ENCODE data around the gene ZCCHC7.
A peak's percentile ranks its signal among the peaks of the same experiment; 100 is the strongest.
"Not testable (repeated sequence)": the region's sequence is repeated elsewhere in the genome, so short reads cannot be mapped to it uniquely, and the experiment has no call there.

The ZCCHC7 gene

DNA sequence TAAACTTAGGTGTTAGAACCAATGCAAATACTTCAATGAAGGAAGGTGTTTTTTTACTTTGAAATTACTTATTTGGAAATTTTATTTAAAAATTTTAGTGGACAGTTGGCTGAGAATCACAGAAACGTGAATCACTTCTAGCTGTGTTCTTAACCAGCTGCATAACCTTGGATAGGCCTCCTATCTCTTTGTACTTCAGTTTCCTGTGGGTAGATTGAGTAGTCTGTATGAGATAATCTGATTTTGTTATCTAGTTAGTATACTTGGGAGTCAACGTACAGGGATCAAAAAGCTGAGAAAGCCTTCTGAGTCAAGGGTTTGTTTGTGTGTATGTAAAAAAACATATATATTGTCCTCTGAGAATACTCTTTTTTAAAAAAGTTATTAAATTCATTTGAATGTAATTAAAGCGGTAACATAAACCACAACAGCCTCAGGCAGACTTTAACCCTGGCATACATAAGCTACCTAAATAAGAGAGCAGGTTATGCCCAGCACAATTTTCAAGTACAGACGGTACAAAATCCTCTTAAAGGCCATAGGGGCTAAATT, 38.1 kb upstream of the ZCCHC7 start:
- Histone ChIP-seq H3K9ac (ENCODE audit: low read depth, low read length, poor library complexity, severe bottlenecking) (peak overlapping the region; percentile 21), H3K4me3 (ENCODE audit: low read length, poor library complexity, severe bottlenecking) (peak overlapping the region; percentile 68), H3K4me2 (ENCODE audit: low read depth, low read length, poor library complexity, severe bottlenecking) (peak overlapping the region; percentile 73), H3K36me3 (ENCODE audit: insufficient read depth, low read length) (peaks cover 8% of the 10 kb centered on the region), H3K27me3 (ENCODE audit: insufficient read depth, low read length, poor library complexity, severe bottlenecking) (no peaks in the 10 kb centered on the region), H3K4me1 (ENCODE audit: insufficient read depth, low read length, poor library complexity, severe bottlenecking) (peaks cover 56% of the 10 kb centered on the region), H2AFZ (ENCODE audit: low read length) (no peak overlapping the region), H3K79me2 (ENCODE audit: insufficient read depth, low read length) (peaks cover 72% of the 10 kb centered on the region), H3K9me3 (ENCODE audit: insufficient read depth, low read depth, low read length) (no peaks in the 10 kb centered on the region), H3K9me2 (replicated peaks; ENCODE audit: low read depth, low read length) (no peaks in the 10 kb centered on the region), H3F3A (ENCODE audit: low read depth) (no peaks in the 10 kb centered on the region), H4K20me1 (ENCODE audit: insufficient read depth, low read length, poor library complexity, severe bottlenecking) (peaks cover 32% of the 10 kb centered on the region)
- TF ChIP-seq, protein P1, sequence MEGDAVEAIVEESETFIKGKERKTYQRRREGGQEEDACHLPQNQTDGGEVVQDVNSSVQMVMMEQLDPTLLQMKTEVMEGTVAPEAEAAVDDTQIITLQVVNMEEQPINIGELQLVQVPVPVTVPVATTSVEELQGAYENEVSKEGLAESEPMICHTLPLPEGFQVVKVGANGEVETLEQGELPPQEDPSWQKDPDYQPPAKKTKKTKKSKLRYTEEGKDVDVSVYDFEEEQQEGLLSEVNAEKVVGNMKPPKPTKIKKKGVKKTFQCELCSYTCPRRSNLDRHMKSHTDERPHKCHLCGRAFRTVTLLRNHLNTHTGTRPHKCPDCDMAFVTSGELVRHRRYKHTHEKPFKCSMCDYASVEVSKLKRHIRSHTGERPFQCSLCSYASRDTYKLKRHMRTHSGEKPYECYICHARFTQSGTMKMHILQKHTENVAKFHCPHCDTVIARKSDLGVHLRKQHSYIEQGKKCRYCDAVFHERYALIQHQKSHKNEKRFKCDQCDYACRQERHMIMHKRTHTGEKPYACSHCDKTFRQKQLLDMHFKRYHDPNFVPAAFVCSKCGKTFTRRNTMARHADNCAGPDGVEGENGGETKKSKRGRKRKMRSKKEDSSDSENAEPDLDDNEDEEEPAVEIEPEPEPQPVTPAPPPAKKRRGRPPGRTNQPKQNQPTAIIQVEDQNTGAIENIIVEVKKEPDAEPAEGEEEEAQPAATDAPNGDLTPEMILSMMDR (conservative IDR thresholded peaks at IDR 0.05; ENCODE audit: low read length): no peak
- TF ChIP-seq EZH2phosphoT487 (IDR thresholded peaks at IDR 0.05; ENCODE audit: borderline replicate concordance): no peak

DNA sequence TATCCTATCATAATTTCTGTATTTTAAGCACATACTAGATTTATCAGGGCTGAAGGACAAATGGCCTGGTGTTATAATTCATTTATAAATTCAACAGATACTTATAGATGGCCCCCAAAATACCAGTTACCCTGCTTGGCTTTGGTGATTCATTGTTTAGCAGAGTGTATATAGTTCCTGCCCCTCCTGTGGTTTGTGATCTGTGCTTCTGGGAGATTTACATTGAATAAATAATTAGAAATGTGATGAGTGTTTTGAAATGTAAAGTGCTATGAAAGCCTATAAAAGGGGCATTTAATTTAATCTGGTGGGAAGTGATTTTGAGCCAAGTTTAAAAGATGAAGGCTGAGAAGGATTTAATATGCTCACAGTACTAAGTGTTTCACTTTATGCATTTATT, 36.7 kb upstream of the ZCCHC7 start:
- peaks cover 59% of the 10 kb centered on the region for H3K4me1 ChIP-seq (ENCODE audit: insufficient read depth, low read length, poor library complexity, severe bottlenecking)
- H3K9me2 ChIP-seq (replicated peaks; ENCODE audit: low read depth, low read length): no peaks in the 10 kb centered on the region
- no peak overlapping the region for H2AFZ ChIP-seq (ENCODE audit: low read length)
- no peaks in the 10 kb centered on the region for H3K27me3 ChIP-seq (ENCODE audit: insufficient read depth, low read length, poor library complexity, severe bottlenecking)
- H3K36me3 ChIP-seq (ENCODE audit: insufficient read depth, low read length): peaks cover 16% of the 10 kb centered on the region
- H3F3A ChIP-seq (ENCODE audit: low read depth): no peaks in the 10 kb centered on the region
- H3K9me3 ChIP-seq (ENCODE audit: insufficient read depth, low read depth, low read length): no peaks in the 10 kb centered on the region
- H4K20me1 ChIP-seq (ENCODE audit: insufficient read depth, low read length, poor library complexity, severe bottlenecking): peaks cover 32% of the 10 kb centered on the region
- peaks cover 80% of the 10 kb centered on the region for H3K79me2 ChIP-seq (ENCODE audit: insufficient read depth, low read length)
- H3K9ac ChIP-seq (ENCODE audit: low read depth, low read length, poor library complexity, severe bottlenecking): peak overlapping the region; percentile 19
- TF ChIP-seq EZH2phosphoT487 (IDR thresholded peaks at IDR 0.05; ENCODE audit: borderline replicate concordance): no peak
- TF ChIP-seq, protein P1 (conservative IDR thresholded peaks at IDR 0.05; ENCODE audit: low read length): no peak
- H3K4me2 ChIP-seq (ENCODE audit: low read depth, low read length, poor library complexity, severe bottlenecking): peak overlapping the region; percentile 73
- peak overlapping the region; percentile 27 for H3K4me3 ChIP-seq (ENCODE audit: low read length, poor library complexity, severe bottlenecking)

DNA sequence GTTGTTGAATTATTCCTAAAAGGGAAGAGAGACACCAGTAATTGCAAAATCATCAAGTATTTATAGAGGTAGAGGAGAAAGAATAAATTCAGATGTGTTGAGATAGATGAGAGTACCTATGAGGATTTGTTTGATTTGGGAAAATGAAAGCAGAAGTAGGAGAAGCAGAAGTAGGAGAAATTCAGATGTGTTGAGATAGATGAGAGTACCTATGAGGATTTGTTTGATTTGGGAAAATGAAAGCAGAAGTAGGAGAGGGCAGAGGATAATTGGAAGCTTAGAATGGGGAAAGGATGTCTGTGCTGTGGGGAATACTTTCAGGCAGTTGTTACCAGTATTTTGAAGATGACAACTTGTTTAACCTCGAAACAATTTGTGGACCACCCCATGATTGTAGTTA, 35.1 kb upstream of the ZCCHC7 start:
- Histone ChIP-seq H3F3A (ENCODE audit: low read depth) (no peaks in the 10 kb centered on the region), H3K4me1 (ENCODE audit: insufficient read depth, low read length, poor library complexity, severe bottlenecking) (peaks cover 56% of the 10 kb centered on the region), H3K9ac (ENCODE audit: low read depth, low read length, poor library complexity, severe bottlenecking) (no peak overlapping the region), H3K9me3 (ENCODE audit: insufficient read depth, low read depth, low read length) (no peaks in the 10 kb centered on the region), H3K4me3 (ENCODE audit: low read length, poor library complexity, severe bottlenecking) (peak overlapping the region; percentile 27), H3K4me2 (ENCODE audit: low read depth, low read length, poor library complexity, severe bottlenecking) (peak overlapping the region; percentile 73), H3K79me2 (ENCODE audit: insufficient read depth, low read length) (peaks cover 77% of the 10 kb centered on the region), H3K27me3 (ENCODE audit: insufficient read depth, low read length, poor library complexity, severe bottlenecking) (no peaks in the 10 kb centered on the region), H2AFZ (ENCODE audit: low read length) (no peak overlapping the region), H4K20me1 (ENCODE audit: insufficient read depth, low read length, poor library complexity, severe bottlenecking) (peaks cover 29% of the 10 kb centered on the region), H3K36me3 (ENCODE audit: insufficient read depth, low read length) (peaks cover 16% of the 10 kb centered on the region), H3K9me2 (replicated peaks; ENCODE audit: low read depth, low read length) (no peaks in the 10 kb centered on the region)
- no peak for TF ChIP-seq EZH2phosphoT487 (IDR thresholded peaks at IDR 0.05; ENCODE audit: borderline replicate concordance)
- TF ChIP-seq, protein P1 (conservative IDR thresholded peaks at IDR 0.05; ENCODE audit: low read length): no peak

DNA sequence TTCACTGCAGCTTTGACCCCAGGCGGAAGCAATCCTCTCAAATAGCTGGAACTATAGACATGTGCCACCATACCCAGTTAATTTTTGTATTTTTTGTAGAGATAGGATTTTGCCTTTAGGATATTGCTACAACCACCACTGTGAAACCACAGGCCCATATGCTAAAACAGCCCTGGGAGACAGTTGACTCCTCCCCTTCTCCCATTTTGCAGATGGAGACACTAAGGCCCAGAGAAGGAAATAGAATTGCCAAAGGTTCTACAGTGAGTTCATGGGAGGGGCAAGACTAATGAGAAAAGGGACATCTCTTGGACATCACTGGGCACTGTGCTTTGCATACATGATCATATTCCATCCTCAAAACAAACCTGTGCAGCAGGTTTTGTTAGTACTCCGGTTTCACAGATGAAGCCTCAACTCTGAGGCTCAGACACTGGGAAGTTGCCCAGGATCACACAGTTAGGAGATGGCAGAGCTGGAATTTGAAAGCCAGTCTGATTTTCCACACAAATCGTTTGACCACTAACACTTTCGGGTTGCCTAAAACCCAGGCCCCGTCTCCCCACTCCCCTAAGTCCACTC, 27.6 kb upstream of the ZCCHC7 start:
- not testable (repeated sequence) for H3F3A ChIP-seq (ENCODE audit: low read depth); H3K9ac ChIP-seq (ENCODE audit: low read depth, low read length, poor library complexity, severe bottlenecking); H2AFZ ChIP-seq (ENCODE audit: low read length); H3K4me2 ChIP-seq (ENCODE audit: low read depth, low read length, poor library complexity, severe bottlenecking); H4K20me1 ChIP-seq (ENCODE audit: insufficient read depth, low read length, poor library complexity, severe bottlenecking); H3K79me2 ChIP-seq (ENCODE audit: insufficient read depth, low read length); H3K4me3 ChIP-seq (ENCODE audit: low read length, poor library complexity, severe bottlenecking); H3K9me3 ChIP-seq (ENCODE audit: insufficient read depth, low read depth, low read length); H3K27me3 ChIP-seq (ENCODE audit: insufficient read depth, low read length, poor library complexity, severe bottlenecking); H3K36me3 ChIP-seq (ENCODE audit: insufficient read depth, low read length); H3K4me1 ChIP-seq (ENCODE audit: insufficient read depth, low read length, poor library complexity, severe bottlenecking); H3K9me2 ChIP-seq (replicated peaks; ENCODE audit: low read depth, low read length)

Measured in Loucy (cell line).